NCI-H1436 (cell line): ENCODE measurements around the gene NME4.
A peak's percentile ranks its signal among the peaks of the same experiment; 100 is the strongest.
"Not testable (repeated sequence)": the region's sequence is repeated elsewhere in the genome, so short reads cannot be mapped to it uniquely, and the experiment has no call there.

Experiments used
- DNase-seq: peaks from one replicate; lab custom pipeline; 2025; lab: John Stamatoyannopoulos, UW

Gene NME4

GRCh38 chr16:398561-399339 lies 1.8 kb downstream of the NME4 start:
- no peak for DNase-seq

- DNase-seq: no peak
Measured at GRCh38 chr16:399340-400019, 2.5 kb downstream of the NME4 start.

- DNase-seq: no peak
Measured at GRCh38 chr16:400061-400591, 3.1 kb downstream of the NME4 start.

GRCh38 chr16:401468-402348 lies 4.7 kb downstream of the NME4 start, which contains the start of gene DECR2:
Gene DECR2 (plus strand): TSS chr16:401885. CDS start chr16:401964, 79 bp downstream.
- DNase-seq: peak; percentile 87

GRCh38 chr16:404971-405486 lies 8.0 kb downstream of the NME4 start:
- no peak for DNase-seq

- no peak for DNase-seq
Measured at GRCh38 chr16:405548-406506, 8.8 kb downstream of the NME4 start.

- DNase-seq: no peak
Measured at GRCh38 chr16:407253-407652, 10.3 kb downstream of the NME4 start.

- DNase-seq: peak; percentile 71
Measured at GRCh38 chr16:410516-411178, 13.6 kb downstream of the NME4 start.

GRCh38 chr16:411576-412265 lies 14.7 kb downstream of the NME4 start:
- DNase-seq: no peak

GRCh38 chr16:414395-415169 lies 17.6 kb downstream of the NME4 start:
- DNase-seq: no peak

- not testable (repeated sequence) for DNase-seq
Measured at GRCh38 chr16:415170-415498, 18.1 kb downstream of the NME4 start.

- not testable (repeated sequence) for DNase-seq
Measured at GRCh38 chr16:422179-422578, 25.2 kb downstream of the NME4 start.

- DNase-seq: no peak
Measured at GRCh38 chr16:424033-424622, 27.1 kb downstream of the NME4 start.

- DNase-seq: no peak
Measured at GRCh38 chr16:424623-425081, 27.7 kb downstream of the NME4 start.

GRCh38 chr16:425082-425718 lies 28.2 kb downstream of the NME4 start, which contains the start of gene RAB11FIP3:
Gene RAB11FIP3 (plus strand): TSS chr16:425649. CDS start chr16:426007, 358 bp downstream.
- peak; percentile 79 for DNase-seq

- no peak for DNase-seq
Measured at GRCh38 chr16:425740-426114, 28.7 kb downstream of the NME4 start.

GRCh38 chr16:426115-426905 lies 29.3 kb downstream of the NME4 start:
- DNase-seq: no peak
